HUES64 (cell line): ENCODE data around the gene COL15A1.

Experiments
- H3K27ac ChIP-seq: 2 replicates; pipeline ENCODE4 v1.7.0; 2013; ENCODE audit warnings: low read depth, low read length, inconsistent platforms
- H3K27me3 ChIP-seq: 2 replicates; pipeline ENCODE4 v1.6.1; 2013; ENCODE audit warnings: mild to moderate bottlenecking, low read length; ENCODE audit not compliant: insufficient read depth
- H3K36me3 ChIP-seq: 2 replicates; pipeline ENCODE4 v1.6.1; 2013; ENCODE audit warnings: mild to moderate bottlenecking, low read length; ENCODE audit not compliant: insufficient read depth
- H3K4me1 ChIP-seq: 2 replicates; pipeline ENCODE4 v1.6.1; 2013; ENCODE audit warnings: mild to moderate bottlenecking, low read length, moderate library complexity; ENCODE audit not compliant: insufficient read depth
- H3K4me3 ChIP-seq: 2 replicates; pipeline ENCODE4 v1.5.1; 2013; ENCODE audit warnings: mild to moderate bottlenecking, low read length, moderate library complexity
- H3K9ac ChIP-seq: 2 replicates; pipeline ENCODE4 v1.6.1; 2013; ENCODE audit warnings: mild to moderate bottlenecking, low read depth, low read length
- H3K9me3 ChIP-seq: 2 replicates; pipeline ENCODE4 v1.6.1; 2013; ENCODE audit warnings: low read depth, low read length; ENCODE audit not compliant: insufficient read depth
- WGBS: fragments of 150-250, 120-280 bp; methylation state at CpG from one replicate; pipeline ENCODE4 v1.1.7; 2013; ENCODE audit warnings: missing lambda C conversion rate; 5-methylcytosine and 5-hydroxymethylcytosine counted together

The COL15A1 gene

GRCh38 chr9:99058964-99059921 lies 115.5 kb downstream of the COL15A1 start:
- no peaks in the 10 kb centered on the region for H3K27me3 ChIP-seq
- H3K9me3 ChIP-seq, result no peaks in the 10 kb centered on the region
- no peak overlapping the region for H3K27ac ChIP-seq
- WGBS, result 91% methylated on average over 8 of the region's 8 CpGs
- H3K4me1 ChIP-seq, result no peaks in the 10 kb centered on the region
- H3K36me3 ChIP-seq, result no peaks in the 10 kb centered on the region
- H3K9ac ChIP-seq, result no peak overlapping the region
- H3K4me3 ChIP-seq, result no peak overlapping the region

GRCh38 chr9:99060621-99061020 lies 116.9 kb downstream of the COL15A1 start:
- Histone ChIP-seq H3K36me3 (no peaks in the 10 kb centered on the region), H3K9me3 (no peaks in the 10 kb centered on the region), H3K4me1 (no peaks in the 10 kb centered on the region), H3K27me3 (no peaks in the 10 kb centered on the region), H3K9ac (no peak overlapping the region), H3K4me3 (no peak overlapping the region), H3K27ac (no peak overlapping the region)
- 98% methylated on average over 2 of the region's 2 CpGs for WGBS

GRCh38 chr9:99062549-99062948 lies 118.8 kb downstream of the COL15A1 start:
- no peaks in the 10 kb centered on the region for H3K9me3 ChIP-seq
- no peaks in the 10 kb centered on the region for H3K4me1 ChIP-seq
- no peaks in the 10 kb centered on the region for H3K27me3 ChIP-seq
- H3K4me3 ChIP-seq, result no peak overlapping the region
- WGBS, result 94% methylated on average over 1 of the region's 1 CpG
- no peaks in the 10 kb centered on the region for H3K36me3 ChIP-seq
- no peak overlapping the region for H3K27ac ChIP-seq
- H3K9ac ChIP-seq, result no peak overlapping the region

GRCh38 chr9:99063522-99063921 lies 119.8 kb downstream of the COL15A1 start:
- 97% methylated on average over 1 of the region's 1 CpG for WGBS
- H3K27ac ChIP-seq, result no peak overlapping the region
- H3K4me1 ChIP-seq, result no peaks in the 10 kb centered on the region
- H3K4me3 ChIP-seq, result no peak overlapping the region
- no peak overlapping the region for H3K9ac ChIP-seq
- no peaks in the 10 kb centered on the region for H3K9me3 ChIP-seq
- H3K27me3 ChIP-seq, result no peaks in the 10 kb centered on the region
- no peaks in the 10 kb centered on the region for H3K36me3 ChIP-seq

GRCh38 chr9:99066571-99066970 lies 122.9 kb downstream of the COL15A1 start:
- Histone ChIP-seq H3K4me1 (no peaks in the 10 kb centered on the region), H3K36me3 (no peaks in the 10 kb centered on the region)
- 76% methylated on average over 3 of the region's 3 CpGs for WGBS

GRCh38 chr9:99069075-99069474 lies 125.4 kb downstream of the COL15A1 start:
- no peak overlapping the region for H3K4me3 ChIP-seq
- H3K27ac ChIP-seq, result no peak overlapping the region
- H3K27me3 ChIP-seq, result no peaks in the 10 kb centered on the region
- H3K9me3 ChIP-seq, result no peaks in the 10 kb centered on the region
- 84% methylated on average over 1 of the region's 1 CpG for WGBS
- H3K9ac ChIP-seq, result no peak overlapping the region
- no peaks in the 10 kb centered on the region for H3K36me3 ChIP-seq
- H3K4me1 ChIP-seq, result no peaks in the 10 kb centered on the region

More at GRCh38 chr9:99066571-99066970, 122.9 kb downstream of the COL15A1 start:
- Histone ChIP-seq H3K4me3 (no peak overlapping the region), H3K27me3 (no peaks in the 10 kb centered on the region), H3K27ac (no peak overlapping the region), H3K9ac (no peak overlapping the region), H3K9me3 (no peaks in the 10 kb centered on the region)

- Histone ChIP-seq H3K4me3 (no peak overlapping the region), H3K27me3 (no peaks in the 10 kb centered on the region), H3K9ac (no peak overlapping the region), H3K27ac (no peak overlapping the region), H3K36me3 (no peaks in the 10 kb centered on the region), H3K9me3 (no peaks in the 10 kb centered on the region), H3K4me1 (no peaks in the 10 kb centered on the region)
- 95% methylated on average over 12 of the region's 12 CpGs for WGBS
Observed at GRCh38 chr9:99069546-99069945, 125.8 kb downstream of the COL15A1 start.

GRCh38 chr9:99070681-99071080 lies 127.0 kb downstream of the COL15A1 start:
- no peak overlapping the region for H3K27ac ChIP-seq
- H3K36me3 ChIP-seq, result no peaks in the 10 kb centered on the region
- H3K4me1 ChIP-seq, result no peaks in the 10 kb centered on the region
- no peak overlapping the region for H3K9ac ChIP-seq
- H3K9me3 ChIP-seq, result no peaks in the 10 kb centered on the region
- H3K27me3 ChIP-seq, result no peaks in the 10 kb centered on the region
- H3K4me3 ChIP-seq, result no peak overlapping the region
- 90% methylated on average over 6 of the region's 6 CpGs for WGBS

- Histone ChIP-seq H3K4me3 (no peak overlapping the region), H3K36me3 (no peaks in the 10 kb centered on the region), H3K27me3 (no peaks in the 10 kb centered on the region), H3K4me1 (no peaks in the 10 kb centered on the region), H3K27ac (no peak overlapping the region), H3K9me3 (no peaks in the 10 kb centered on the region), H3K9ac (no peak overlapping the region)
- 92% methylated on average over 9 of the region's 9 CpGs for WGBS
Observed at GRCh38 chr9:99071313-99072039, 127.8 kb downstream of the COL15A1 start.

GRCh38 chr9:99072040-99072394 lies 128.3 kb downstream of the COL15A1 start:
- Histone ChIP-seq H3K9me3 (no peaks in the 10 kb centered on the region), H3K27me3 (no peaks in the 10 kb centered on the region), H3K27ac (no peak overlapping the region), H3K36me3 (no peaks in the 10 kb centered on the region), H3K9ac (no peak overlapping the region), H3K4me1 (no peaks in the 10 kb centered on the region), H3K4me3 (no peak overlapping the region)
- 92% methylated on average over 6 of the region's 6 CpGs for WGBS

- WGBS, result 81% methylated on average over 2 of the region's 2 CpGs
- Histone ChIP-seq H3K4me1 (no peaks in the 10 kb centered on the region), H3K9ac (no peak overlapping the region), H3K27me3 (no peaks in the 10 kb centered on the region), H3K36me3 (no peaks in the 10 kb centered on the region), H3K9me3 (no peaks in the 10 kb centered on the region), H3K27ac (no peak overlapping the region), H3K4me3 (no peak overlapping the region)
Observed at GRCh38 chr9:99073347-99073746, 129.6 kb downstream of the COL15A1 start.
